Measurements from ENCODE around the gene QRFP.

The QRFP gene

DNA sequence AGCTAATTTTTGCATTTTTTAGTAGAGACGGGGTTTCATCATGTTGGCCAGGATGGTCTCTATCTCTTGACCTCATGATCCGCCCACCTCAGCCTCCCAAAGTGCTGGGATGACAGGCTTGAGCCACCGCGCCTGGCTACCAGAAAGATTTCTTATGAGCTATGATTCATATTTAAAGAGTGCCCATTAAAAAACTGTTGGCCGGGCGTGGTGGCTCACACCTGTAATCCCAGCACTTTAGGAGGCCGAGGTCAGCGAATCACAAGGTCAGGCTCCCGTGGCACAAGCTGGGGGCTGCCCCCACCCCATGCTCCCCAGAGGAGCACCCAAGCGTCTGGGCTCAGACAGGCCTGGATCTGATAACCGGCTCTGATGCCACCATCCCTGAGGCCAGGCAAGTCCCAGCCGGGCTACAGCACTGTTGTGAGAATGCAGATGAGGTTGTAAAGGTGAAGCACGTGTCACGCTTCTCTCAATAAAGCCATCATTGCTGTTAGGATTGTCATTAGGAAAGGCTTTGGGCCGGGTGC is 13.9 kb downstream of the QRFP start:
- DNase-seq (ENCODE audit: low read depth in 2 of 2), result no peak
- TF ChIP-seq, protein P1, sequence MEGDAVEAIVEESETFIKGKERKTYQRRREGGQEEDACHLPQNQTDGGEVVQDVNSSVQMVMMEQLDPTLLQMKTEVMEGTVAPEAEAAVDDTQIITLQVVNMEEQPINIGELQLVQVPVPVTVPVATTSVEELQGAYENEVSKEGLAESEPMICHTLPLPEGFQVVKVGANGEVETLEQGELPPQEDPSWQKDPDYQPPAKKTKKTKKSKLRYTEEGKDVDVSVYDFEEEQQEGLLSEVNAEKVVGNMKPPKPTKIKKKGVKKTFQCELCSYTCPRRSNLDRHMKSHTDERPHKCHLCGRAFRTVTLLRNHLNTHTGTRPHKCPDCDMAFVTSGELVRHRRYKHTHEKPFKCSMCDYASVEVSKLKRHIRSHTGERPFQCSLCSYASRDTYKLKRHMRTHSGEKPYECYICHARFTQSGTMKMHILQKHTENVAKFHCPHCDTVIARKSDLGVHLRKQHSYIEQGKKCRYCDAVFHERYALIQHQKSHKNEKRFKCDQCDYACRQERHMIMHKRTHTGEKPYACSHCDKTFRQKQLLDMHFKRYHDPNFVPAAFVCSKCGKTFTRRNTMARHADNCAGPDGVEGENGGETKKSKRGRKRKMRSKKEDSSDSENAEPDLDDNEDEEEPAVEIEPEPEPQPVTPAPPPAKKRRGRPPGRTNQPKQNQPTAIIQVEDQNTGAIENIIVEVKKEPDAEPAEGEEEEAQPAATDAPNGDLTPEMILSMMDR (IDR thresholded peaks at IDR 0.05; ENCODE audit: low read depth, low read length), result no peak
- no peak overlapping the region for H3K4me3 ChIP-seq (replicated peaks in 1 of 2; ENCODE audit: low read depth in 2 of 2, low read length in 2 of 2)

DNA sequence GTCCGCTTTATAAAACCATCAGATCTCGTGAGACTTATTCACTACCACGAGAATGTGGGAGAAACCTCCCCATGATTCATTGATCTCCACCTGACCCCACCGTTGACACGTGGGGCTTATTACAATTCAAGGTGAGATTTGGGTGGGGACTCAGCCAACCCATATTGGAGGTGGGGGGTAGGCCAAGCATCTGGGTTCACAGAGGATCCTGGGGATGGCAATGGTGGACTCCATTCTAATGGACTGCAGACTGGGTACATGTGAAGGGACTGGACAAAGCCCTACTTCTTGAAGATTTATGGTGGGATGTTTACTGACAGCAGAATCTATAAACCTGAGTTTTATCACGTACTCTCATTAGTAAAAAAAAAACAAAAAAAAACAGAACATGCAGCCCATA is 15.1 kb downstream of the QRFP start:
- DNase-seq (ENCODE audit: low read depth in 2 of 2), result no peak
- TF ChIP-seq, protein P1 (IDR thresholded peaks at IDR 0.05; ENCODE audit: low read depth, low read length), result no peak

DNA sequence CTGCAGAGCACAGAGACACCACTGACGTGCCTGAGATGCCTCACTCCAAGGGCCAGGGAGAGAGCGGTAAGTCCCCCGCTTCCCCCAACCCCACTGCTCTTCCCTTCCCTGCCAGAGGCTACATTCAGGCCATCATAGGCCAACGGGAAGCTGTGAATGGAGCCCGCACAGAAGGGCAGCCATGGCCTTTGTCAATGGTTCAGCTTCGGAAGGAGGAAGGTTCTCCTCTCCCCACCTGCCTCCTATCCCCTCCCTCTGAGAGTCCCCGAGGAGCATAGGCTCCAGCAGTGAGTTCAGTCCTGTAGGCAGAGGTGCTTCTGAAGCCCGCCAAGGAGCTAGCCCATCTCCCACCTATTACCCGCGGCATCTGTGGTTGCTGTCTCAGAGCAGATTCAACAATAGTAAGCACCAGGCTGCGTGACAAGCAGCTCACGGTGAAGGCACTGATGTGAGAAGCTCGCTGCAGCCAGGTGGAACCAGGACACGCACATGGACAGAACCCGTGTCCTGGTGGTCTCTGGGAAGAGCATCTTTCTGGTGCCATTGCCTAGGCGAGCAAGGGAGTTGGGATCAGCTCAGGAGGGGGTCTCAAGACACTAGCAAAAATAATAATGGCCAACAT is 15.9 kb downstream of the QRFP start:
- TF ChIP-seq, protein P1 (IDR thresholded peaks at IDR 0.05; ENCODE audit: low read depth, low read length), result no peak

More for the DNA sequence above, 15.1 kb downstream of the QRFP start:
- H3K4me3 ChIP-seq (replicated peaks in 1 of 2; ENCODE audit: low read depth in 2 of 2, low read length in 2 of 2), result no peak overlapping the region

DNA sequence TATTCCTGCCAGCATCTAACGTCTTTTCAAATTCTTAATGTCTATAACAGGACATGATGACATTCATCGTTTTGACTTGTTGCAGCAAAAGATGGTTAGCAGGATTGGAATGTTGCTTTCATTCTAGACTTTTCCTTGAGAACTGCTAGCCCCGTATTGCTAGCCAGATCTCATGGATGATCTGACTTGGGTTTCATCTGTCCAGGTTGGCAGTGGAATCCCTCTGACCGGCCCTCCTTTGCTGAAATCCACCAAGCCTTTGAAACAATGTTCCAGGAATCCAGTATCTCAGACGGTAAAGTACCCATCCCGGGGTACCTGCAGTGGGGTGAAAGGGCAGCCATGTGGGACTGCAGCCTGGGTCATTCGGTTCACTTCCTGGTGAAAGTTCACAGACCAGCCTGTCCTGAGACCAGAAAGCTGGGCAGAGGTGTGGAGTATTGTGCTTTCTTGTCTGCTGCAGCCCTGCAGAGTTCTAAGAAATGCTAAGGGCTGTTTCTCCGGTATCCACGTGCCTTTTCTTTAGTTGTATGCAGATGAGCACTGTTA is 16.7 kb downstream of the QRFP start:
- DNase-seq (ENCODE audit: low read depth in 2 of 2), result no peak
- TF ChIP-seq, protein P1 (IDR thresholded peaks at IDR 0.05; ENCODE audit: low read depth, low read length), result no peak
- no peak overlapping the region for H3K4me3 ChIP-seq (replicated peaks in 1 of 2; ENCODE audit: low read depth in 2 of 2, low read length in 2 of 2)

More for the DNA sequence above, 15.9 kb downstream of the QRFP start:
- no peak overlapping the region for H3K4me3 ChIP-seq (replicated peaks in 1 of 2; ENCODE audit: low read depth in 2 of 2, low read length in 2 of 2)
- no peak for DNase-seq (ENCODE audit: low read depth in 2 of 2)

DNA sequence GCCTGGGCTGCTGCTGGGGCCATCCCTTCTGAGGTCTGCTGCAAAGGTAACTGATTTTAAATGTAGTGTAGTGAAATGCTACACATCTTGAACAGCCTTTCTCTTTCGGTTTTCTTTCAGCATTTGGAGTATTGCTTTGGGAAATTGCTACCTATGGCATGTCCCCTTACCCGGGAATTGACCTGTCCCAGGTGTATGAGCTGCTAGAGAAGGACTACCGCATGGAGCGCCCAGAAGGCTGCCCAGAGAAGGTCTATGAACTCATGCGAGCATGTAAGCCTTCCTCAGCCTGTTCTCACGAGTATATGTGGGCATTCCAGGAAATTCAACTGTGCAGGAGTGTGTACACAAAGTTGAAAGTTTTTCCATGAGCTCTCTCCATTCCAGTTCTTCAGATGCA is 18.3 kb downstream of the QRFP start:
- DNase-seq (ENCODE audit: low read depth in 2 of 2), result no peak
- TF ChIP-seq, protein P1 (IDR thresholded peaks at IDR 0.05; ENCODE audit: low read depth, low read length), result no peak
- H3K4me3 ChIP-seq (replicated peaks in 1 of 2; ENCODE audit: low read depth in 2 of 2, low read length in 2 of 2), result no peak overlapping the region

DNA sequence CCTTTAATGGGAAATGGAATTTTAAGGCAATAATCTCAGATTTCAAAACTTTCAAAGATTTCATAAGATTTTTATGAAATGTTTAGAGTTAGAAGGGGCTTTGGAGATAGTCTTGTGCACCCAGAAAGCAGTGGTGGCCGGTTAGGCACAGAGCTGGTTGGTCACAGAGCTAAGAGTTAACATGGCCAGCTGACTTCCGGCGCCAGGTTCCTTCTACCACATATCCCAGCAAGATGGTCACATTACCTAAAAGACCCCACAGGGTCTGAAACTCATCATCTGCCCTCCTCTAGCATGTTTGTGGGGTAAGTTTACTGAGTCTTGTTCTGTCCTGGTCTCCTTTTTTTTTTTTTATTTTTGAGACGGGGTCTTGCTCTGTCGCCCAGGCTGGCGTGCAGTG is 19.3 kb downstream of the QRFP start:
- no peak for DNase-seq (ENCODE audit: low read depth in 2 of 2)
- TF ChIP-seq, protein P1 (IDR thresholded peaks at IDR 0.05; ENCODE audit: low read depth, low read length), result no peak
- no peak overlapping the region for H3K4me3 ChIP-seq (replicated peaks in 1 of 2; ENCODE audit: low read depth in 2 of 2, low read length in 2 of 2)
